Renal cortex interstitium (tissue), 11 donors: Measurements from ENCODE around the gene NECTIN4. TPM values are rescaled to one million over a fixed set of nuclear protein-coding genes. Genes with fewer than 3 reads are reported as not detected.
"Not testable (repeated sequence)": the region's sequence is repeated elsewhere in the genome, so short reads cannot be mapped to it uniquely, and the experiment has no call there.

Experiments used
- DNase-seq, 11 donors: peaks; one replicate each; pipeline ENCODE4 v3.0.0-alpha.2; 2013; ENCODE audit warnings: low read depth in 9 of 11, low spot score in 4 of 11; ENCODE audit errors: extremely low read depth in 1 of 11
- polyA plus RNA-seq, 3 donors: library from polyadenylated mRNA; unstranded; fragments of 120-200 nt; gene quantifications; one replicate each; pipeline ENCODE4 v1.2.1, GENCODE V29; 2013; ENCODE audit not compliant: insufficient read length in 3 of 3

The NECTIN4 gene
- polyA plus RNA-seq, 3 donors = 2.2 to 4.0 (median 3.5) TPM

- no peak for DNase-seq
These were observed 49.8 kb downstream of the NECTIN4 start for GRCh38 chr1:161039546-161039945.

- DNase-seq = no peak
These were observed 50.2 kb downstream of the NECTIN4 start for GRCh38 chr1:161039154-161039545.

- peak in 4 of 11 donors; percentile 41 to 57 (median 45) for DNase-seq
These were observed 50.7 kb downstream of the NECTIN4 start, which contains the start of gene TSTD1 for GRCh38 chr1:161038523-161039153. Gene TSTD1 (minus strand): TSS chr1:161038964. CDS start chr1:161038889, 75 bp downstream.

GRCh38 chr1:161037661-161038522, 51.5 kb downstream of the NECTIN4 start:
- DNase-seq = no peak

GRCh38 chr1:161033751-161034150, 55.6 kb downstream of the NECTIN4 start:
- no peak for DNase-seq

GRCh38 chr1:161032409-161032808, 56.9 kb downstream of the NECTIN4 start:
- no peak for DNase-seq

- no peak for DNase-seq
These were observed 57.5 kb downstream of the NECTIN4 start for GRCh38 chr1:161031874-161032273.

- not testable (repeated sequence) for DNase-seq
These were observed 59.9 kb downstream of the NECTIN4 start for GRCh38 chr1:161029466-161029865.

GRCh38 chr1:161026954-161027353, 62.4 kb downstream of the NECTIN4 start:
- DNase-seq = not testable (repeated sequence)

- not testable (repeated sequence) for DNase-seq
These were observed 66.9 kb downstream of the NECTIN4 start for GRCh38 chr1:161022432-161022831.

GRCh38 chr1:161021970-161022353, 67.4 kb downstream of the NECTIN4 start:
- no peak for DNase-seq

GRCh38 chr1:161021165-161021969, 68.0 kb downstream of the NECTIN4 start:
- peak in 8 of 11 donors; percentile 70 to 89 (median 82) for DNase-seq

Other genes starting within 250 kb of the NECTIN4 start
- gene CD244, start 226.7 kb downstream of the NECTIN4 start, polyA plus RNA-seq = under 1 TPM; 0.20 to 0.36 (median 0.32) TPM
- gene ITLN1, start 204.4 kb downstream of the NECTIN4 start, polyA plus RNA-seq = 1 to 10 TPM in 2 of 3 donors, under 1 TPM in 1; 0.67 to 3.3 (median 1.5) TPM
- under 1 TPM in 1 of 3 donors, not detected in 2; 0.29 TPM for gene ITLN2, start 134.7 kb downstream of the NECTIN4 start, polyA plus RNA-seq
- gene F11R, start 68.4 kb downstream of the NECTIN4 start, polyA plus RNA-seq = 10 to 100 TPM; 73.1 to 94.2 (median 82.1) TPM
- gene TSTD1, start 50.6 kb downstream of the NECTIN4 start, polyA plus RNA-seq = 10 to 100 TPM; 49.4 to 76.5 (median 63.5) TPM
- 10 to 100 TPM; 49.7 to 62.5 (median 59.8) TPM for gene USF1, start 43.6 kb downstream of the NECTIN4 start, polyA plus RNA-seq
- gene ARHGAP30, start 19.7 kb downstream of the NECTIN4 start, polyA plus RNA-seq = 1 to 10 TPM; 2.1 to 2.5 (median 2.2) TPM
- gene KLHDC9, start 8.8 kb upstream of the NECTIN4 start, polyA plus RNA-seq = 10 to 100 TPM; 15.7 to 19.3 (median 17.6) TPM
- gene PFDN2, start 28.5 kb upstream of the NECTIN4 start, polyA plus RNA-seq = 10 to 100 TPM; 70.5 to 94.2 (median 71.9) TPM
- gene NIT1, start 28.5 kb upstream of the NECTIN4 start, polyA plus RNA-seq = 10 to 100 TPM; 49.0 to 58.8 (median 51.5) TPM
- 10 to 100 TPM; 47.6 to 57.0 (median 55.1) TPM for gene DEDD, start 43.1 kb upstream of the NECTIN4 start, polyA plus RNA-seq
- gene UFC1, start 64.4 kb upstream of the NECTIN4 start, polyA plus RNA-seq = 100 to 1,000 TPM; 135 to 161 (median 156) TPM
- 10 to 100 TPM; 48.0 to 49.6 (median 48.2) TPM for gene USP21, start 69.9 kb upstream of the NECTIN4 start, polyA plus RNA-seq
- gene PPOX, start 76.9 kb upstream of the NECTIN4 start, polyA plus RNA-seq = 10 to 100 TPM; 31.0 to 61.5 (median 38.3) TPM
- gene B4GALT3, start 87.9 kb upstream of the NECTIN4 start, polyA plus RNA-seq = 10 to 100 TPM; 36.6 to 39.5 (median 38.8) TPM
- gene ADAMTS4, start 109.5 kb upstream of the NECTIN4 start, polyA plus RNA-seq = 1 to 10 TPM in 1 of 3 donors, under 1 TPM in 2; 0.60 to 1.1 (median 0.78) TPM
- 100 to 1,000 TPM; 200 to 212 (median 200) TPM for gene NDUFS2, start 112.8 kb upstream of the NECTIN4 start, polyA plus RNA-seq
- gene FCER1G, start 125.7 kb upstream of the NECTIN4 start, polyA plus RNA-seq = 10 to 100 TPM; 12.3 to 14.8 (median 13.6) TPM
- 1 to 10 TPM in 1 of 3 donors, under 1 TPM in 1, not detected in 1; 0.59 to 4.6 TPM for gene APOA2, start 134.1 kb upstream of the NECTIN4 start, polyA plus RNA-seq
- gene TOMM40L, start 136.5 kb upstream of the NECTIN4 start, polyA plus RNA-seq = 10 to 100 TPM; 13.5 to 15.4 (median 14.6) TPM
- 1 to 10 TPM; 3.1 to 3.7 (median 3.4) TPM for gene NR1I3, start 148.6 kb upstream of the NECTIN4 start, polyA plus RNA-seq
- gene PCP4L1, start 169.2 kb upstream of the NECTIN4 start, polyA plus RNA-seq = 1 to 10 TPM; 1.0 to 1.7 (median 1.0) TPM
- gene MPZ, start 220.4 kb upstream of the NECTIN4 start, polyA plus RNA-seq = 1 to 10 TPM; 2.2 to 5.1 (median 3.8) TPM
- 100 to 1,000 TPM; 257 to 303 (median 265) TPM for gene SDHC, start 224.8 kb upstream of the NECTIN4 start, polyA plus RNA-seq